H9 (cell line): ENCODE data around the gene EDN1. TPM values are rescaled to one million over a fixed set of nuclear protein-coding genes. Genes with fewer than 3 reads are reported as not detected.

ENCODE experiments used
- DNase-seq: peaks from one replicate; pipeline ENCODE4 v3.0.0-alpha.2; 2017
- H2AFZ ChIP-seq: one replicate; pipeline ENCODE4 v1.6.1; 2013; ENCODE audit warnings: mild to moderate bottlenecking, low read length, control low read depth, moderate library complexity
- H2AK5ac ChIP-seq: 2 replicates; pipeline ENCODE4 v1.6.1; 2013; ENCODE audit warnings: low read length, control low read depth, mixed read lengths; ENCODE audit not compliant: insufficient read length
- H2BK120ac ChIP-seq: one replicate; pipeline ENCODE4 v1.6.1; 2013; ENCODE audit warnings: low read depth, mild to moderate bottlenecking, low read length, control low read depth, inconsistent platforms; ENCODE audit not compliant: poor library complexity, severe bottlenecking
- H2BK12ac ChIP-seq: 2 replicates; pipeline ENCODE4 v1.6.1; 2013; ENCODE audit warnings: low read length, control low read depth, mixed read lengths, low read depth; ENCODE audit not compliant: insufficient read length
- H2BK15ac ChIP-seq: 2 replicates; pipeline ENCODE4 v1.6.1; 2013; ENCODE audit warnings: low read depth, low read length, control low read depth
- H2BK20ac ChIP-seq: one replicate; pipeline ENCODE4 v1.6.1; 2013; ENCODE audit warnings: low read depth, mild to moderate bottlenecking, low read length, control low read depth, inconsistent platforms; ENCODE audit not compliant: poor library complexity, severe bottlenecking
- H2BK5ac ChIP-seq: 2 replicates; pipeline ENCODE4 v1.6.1; 2013; ENCODE audit warnings: low read length, control low read depth, mixed read lengths; ENCODE audit not compliant: insufficient read length
- H3K14ac ChIP-seq: 2 replicates; pipeline ENCODE4 v1.6.1; 2013; ENCODE audit warnings: low read length, control low read depth; ENCODE audit not compliant: insufficient read depth
- H3K18ac ChIP-seq: 2 replicates; pipeline ENCODE4 v1.6.1; 2013; ENCODE audit warnings: low read depth, mild to moderate bottlenecking, mixed read lengths, low read length, control low read depth; ENCODE audit not compliant: insufficient read length
- H3K23ac ChIP-seq: 2 replicates; pipeline ENCODE4 v1.6.1; 2013; ENCODE audit warnings: low read length, control low read depth, mixed read lengths, low read depth; ENCODE audit not compliant: insufficient read length
- H3K23me2 ChIP-seq: 2 replicates; pipeline ENCODE4 v1.6.1; 2013; ENCODE audit warnings: low read depth, mild to moderate bottlenecking, mixed read lengths, low read length, control low read depth; ENCODE audit not compliant: insufficient read length, poor library complexity, severe bottlenecking
- H3K27ac ChIP-seq: 2 replicates; pipeline ENCODE4 v1.5.1; 2013; ENCODE audit warnings: low read length, control low read depth, mixed read lengths, low read depth; ENCODE audit not compliant: insufficient read length
- H3K27me3 ChIP-seq: 2 replicates; pipeline ENCODE4 v1.6.1; 2013; ENCODE audit warnings: low read length, control low read depth, inconsistent platforms; ENCODE audit not compliant: insufficient read depth
- H3K4ac ChIP-seq: 2 replicates; pipeline ENCODE4 v1.6.1; 2013; ENCODE audit warnings: low read depth, mild to moderate bottlenecking, control low read depth, inconsistent platforms, low read length, moderate library complexity
- H3K4me1 ChIP-seq: 2 replicates; pipeline ENCODE4 v1.6.1; 2013; ENCODE audit warnings: low read length, control low read depth, inconsistent platforms; ENCODE audit not compliant: insufficient read depth
- H3K4me2 ChIP-seq: 2 replicates; pipeline ENCODE4 v1.6.1; 2013; ENCODE audit warnings: low read length, control low read depth, mixed read lengths; ENCODE audit not compliant: insufficient read length, insufficient read depth
- H3K56ac ChIP-seq: 2 replicates; pipeline ENCODE4 v1.6.1; 2013; ENCODE audit warnings: low read depth, mild to moderate bottlenecking, mixed read lengths, low read length, control low read depth; ENCODE audit not compliant: insufficient read length
- H3K79me1 ChIP-seq: 2 replicates; pipeline ENCODE4 v1.6.1; 2013; ENCODE audit warnings: low read depth, mild to moderate bottlenecking, moderate library complexity, low read length, control low read depth, inconsistent platforms; ENCODE audit not compliant: insufficient read depth, poor library complexity, severe bottlenecking
- H3K79me2 ChIP-seq: 2 replicates; pipeline ENCODE4 v1.6.1; 2013; ENCODE audit warnings: low read length, control low read depth, inconsistent platforms; ENCODE audit not compliant: insufficient read depth
- H3K9ac ChIP-seq: 2 replicates; pipeline ENCODE4 v1.6.1; 2013; ENCODE audit warnings: low read length, control low read depth, mixed read lengths; ENCODE audit not compliant: insufficient read length; ENCODE audit errors: extremely low read depth
- H3K9me3 ChIP-seq: one replicate; pipeline ENCODE4 v1.6.1; 2013; ENCODE audit warnings: low read depth, low read length, inconsistent platforms; ENCODE audit not compliant: control insufficient read depth
- H3T11ph ChIP-seq: one replicate; pipeline ENCODE4 v1.6.1; 2013; ENCODE audit warnings: mild to moderate bottlenecking, low read length, control low read depth, inconsistent platforms
- H4K20me1 ChIP-seq: one replicate; pipeline ENCODE4 v1.6.1; 2013; ENCODE audit not compliant: control insufficient read depth, insufficient read length, insufficient read depth
- H4K5ac ChIP-seq: 2 replicates; pipeline ENCODE4 v1.6.1; 2013; ENCODE audit warnings: low read depth, mild to moderate bottlenecking, mixed read lengths, low read length, control low read depth; ENCODE audit not compliant: insufficient read length
- H4K8ac ChIP-seq: replicated peaks from 2 replicates; pipeline ENCODE4 v1.6.1; 2013; ENCODE audit warnings: low read length, control low read depth, mixed read lengths, low read depth; ENCODE audit not compliant: insufficient read length
- H4K91ac ChIP-seq: 2 replicates; pipeline ENCODE4 v1.6.1; 2013; ENCODE audit warnings: low read depth, mild to moderate bottlenecking, moderate library complexity, mixed read lengths, low read length, control low read depth; ENCODE audit not compliant: insufficient read length
- H3K27ac Mint-ChIP-seq, 3 experiments: 2 replicates in 2 of 3; 3 replicates in 1 of 3; pipeline ENCODE4 v1.8.0; 2020 to 2021; ENCODE audit warnings: mixed read lengths in 3 of 3, mild to moderate bottlenecking in 1 of 3, moderate library complexity in 1 of 3
- H3K27me3 Mint-ChIP-seq: 2 replicates; pipeline ENCODE4 v1.8.0; 2021; ENCODE audit warnings: low read depth, mild to moderate bottlenecking, moderate library complexity, mixed read lengths
- H3K36me3 Mint-ChIP-seq, 3 experiments: 2 replicates in 2 of 3; 3 replicates in 1 of 3; pipeline ENCODE4 v1.8.0; 2020 to 2021; ENCODE audit warnings: low read depth in 3 of 3, mixed read lengths in 3 of 3; ENCODE audit not compliant: insufficient read depth in 1 of 3
- H3K4me1 Mint-ChIP-seq, 2 experiments: 2 replicates each; pipeline ENCODE4 v1.8.0; 2020; ENCODE audit warnings: mixed read lengths in 2 of 2
- H3K4me3 Mint-ChIP-seq, 2 experiments: 2 replicates in 1 of 2; 3 replicates in 1 of 2; pipeline ENCODE4 v1.8.0; 2020 to 2021; ENCODE audit warnings: mild to moderate bottlenecking in 2 of 2, mixed read lengths in 2 of 2, moderate library complexity in 1 of 2
- H3K9me3 Mint-ChIP-seq, 2 experiments: 2 replicates in 1 of 2; 3 replicates in 1 of 2; pipeline ENCODE4 v1.8.0; 2020; ENCODE audit warnings: mild to moderate bottlenecking in 2 of 2, mixed read lengths in 2 of 2, moderate library complexity in 1 of 2
- CTCF ChIP-seq: fragments of 200-600 bp; sonication (generic); conservative IDR thresholded peaks from 3 replicates; pipeline ENCODE4 v1.8.0; 2021; ENCODE audit warnings: antibody characterized with exemption, mild to moderate bottlenecking
- total RNA-seq: library from RNA; stranded (reverse); gene quantifications from 2 replicates; pipeline ENCODE4 v1.2.1, GENCODE V29; 2021

Gene EDN1
- total RNA-seq, 1 experiment from 2014 or later = 2.1 TPM

- Histone ChIP-seq H3K27me3 (no peaks in the 10 kb centered on the region), H3K79me1 (no peaks in the 10 kb centered on the region), H3K18ac (no peak overlapping the region), H2AK5ac (no peak overlapping the region), H3K27ac (no peak overlapping the region), H4K91ac (no peak overlapping the region), H3K56ac (no peak overlapping the region), H4K20me1 (no peaks in the 10 kb centered on the region), H3T11ph (no peak overlapping the region), H3K9me3 (no peaks in the 10 kb centered on the region), H3K4ac (no peak overlapping the region), H2BK5ac (no peak overlapping the region), H3K4me1 (peaks cover 16% of the 10 kb centered on the region), H3K79me2 (no peaks in the 10 kb centered on the region), H2BK120ac (no peak overlapping the region), H4K8ac (no peak overlapping the region), H2BK12ac (no peak overlapping the region), H3K9ac (no peak overlapping the region), H3K23ac (no peak overlapping the region), H4K5ac (no peak overlapping the region), H2BK20ac (no peak overlapping the region), H3K4me2 (no peak overlapping the region), H3K23me2 (no peaks in the 10 kb centered on the region), H2BK15ac (no peak overlapping the region), H3K14ac (no peak overlapping the region), H2AFZ (no peak overlapping the region)
- Mint-ChIP-seq H3K27me3 (peaks cover 3% of the 10 kb centered on the region; the same call in 1 of the 2 replicates), H3K4me3 (no peak overlapping the region), H3K9me3 (peaks cover 4 to 10% of the 10 kb centered on the region in 2 experiments), H3K27ac (peak overlapping the region; percentile 32 to 95 (median 85); a peak in 5 of 7 replicates), H3K36me3 (peaks cover 0 to 15% (median 8%) of the 10 kb centered on the region in 3 experiments; a peak in 6 of 7 replicates), H3K4me1 (peaks cover 50 to 51% of the 10 kb centered on the region in 2 experiments)
- no peak for TF ChIP-seq CTCF
- no peak for DNase-seq
Observed at GRCh38 chr6:12324748-12325147, 34.6 kb downstream of the EDN1 start.
